GM13977 (cell line): ENCODE measurements around the gene ANKLE2.
"Not testable (repeated sequence)": the region's sequence is repeated elsewhere in the genome, so short reads cannot be mapped to it uniquely, and the experiment has no call there.

Experiments
- DNase-seq: peaks from one replicate; pipeline ENCODE4 v3.0.0; 2012; ENCODE audit warnings: low spot score
- CTCF ChIP-seq: IDR thresholded peaks from 2 replicates; pipeline ENCODE4 v1.5.1; 2012; ENCODE audit warnings: mild to moderate bottlenecking, control low read depth; ENCODE audit not compliant: insufficient read depth; ENCODE audit errors: extremely low read depth, missing control alignments
- in situ Hi-C: fragments of 300-500 bp; cut with MboI; formaldehyde crosslinking; loops from one replicate; pipeline ENCODE4 v1.12.0; 2022; ENCODE audit warnings: low sequenced_read_pairs, low pct_unique_long_range_greater_than_20kb, mixed read lengths, inconsistent platforms; ENCODE audit not compliant: unreplicated experiment

Gene ANKLE2

GRCh38 chr12:132803125-132803524, 41.5 kb upstream of the ANKLE2 start:
- no peak for TF ChIP-seq CTCF
- DNase-seq: no peak
- in situ Hi-C loops: no loop called here

- TF ChIP-seq CTCF: no peak
- DNase-seq: no peak
- in situ Hi-C loops: no loop called here
Observed at GRCh38 chr12:132801741-132802140, 40.1 kb upstream of the ANKLE2 start.

GRCh38 chr12:132798836-132799235, 37.2 kb upstream of the ANKLE2 start:
- no peak for DNase-seq
- TF ChIP-seq CTCF: no peak
- in situ Hi-C loops: no loop called here

- no peak for TF ChIP-seq CTCF
- no peak for DNase-seq
- in situ Hi-C loops: no loop called here
Observed at GRCh38 chr12:132797820-132798570, 36.4 kb upstream of the ANKLE2 start.

- TF ChIP-seq CTCF: no peak
- in situ Hi-C loops: no loop called here
- no peak for DNase-seq
Observed at GRCh38 chr12:132795847-132796246, 34.2 kb upstream of the ANKLE2 start.

- in situ Hi-C loops: not testable (repeated sequence)
Observed at GRCh38 chr12:132791940-132792339, 30.3 kb upstream of the ANKLE2 start.

GRCh38 chr12:132789099-132789471, 27.5 kb upstream of the ANKLE2 start:
- DNase-seq: no peak
- no peak for TF ChIP-seq CTCF
- in situ Hi-C loops: no loop called here

More at GRCh38 chr12:132791940-132792339, 30.3 kb upstream of the ANKLE2 start:
- not testable (repeated sequence) for DNase-seq
